Suppressor macrophage treated with lipopolysaccharide for 4 hours (primary cell): Measurements from ENCODE around the gene ANKAR.
"Not testable (repeated sequence)": the region's sequence is repeated elsewhere in the genome, so short reads cannot be mapped to it uniquely, and the experiment has no call there.

ENCODE experiments used
- DNase-seq: peaks from one replicate; pipeline ENCODE4 v3.0.0-alpha.2; 2020

Gene ANKAR

GRCh38 chr2:189709501-189710221 is 35.2 kb downstream of the ANKAR start:
- no peak for DNase-seq

GRCh38 chr2:189717593-189717992 is 43.1 kb downstream of the ANKAR start:
- DNase-seq = not testable (repeated sequence)

GRCh38 chr2:189719571-189719970 is 45.1 kb downstream of the ANKAR start:
- peak; percentile 21 for DNase-seq

GRCh38 chr2:189723192-189723591 is 48.7 kb downstream of the ANKAR start:
- no peak for DNase-seq
